SK-N-SH treated with all-trans-retinoic acid at 6 μM for 48 hours (cell line): ENCODE measurements around the gene TRAF7.
A peak's percentile ranks its signal among the peaks of the same experiment; 100 is the strongest.

Experiments
- ATAC-seq: fragments of 200-7000 bp; cut with Tn5 transposase; 3 replicates; pipeline ENCODE4 v1.9.1; 2020; ENCODE audit warnings: mild to moderate bottlenecking, moderate library complexity
- ARNTL ChIP-seq: fragments of 450-650 bp; formaldehyde crosslinking; IDR thresholded peaks from 2 replicates; pipeline ENCODE4 v1.5.0; 2020; ENCODE audit warnings: low read depth, mild to moderate bottlenecking, moderate library complexity, borderline replicate concordance
- BACH2 ChIP-seq: fragments of 250-450 bp; sonication (Bioruptor Pico); IDR thresholded peaks from 2 replicates; pipeline ENCODE4 v1.9.0; 2021; ENCODE audit warnings: mild to moderate bottlenecking, borderline replicate concordance
- CSDC2 ChIP-seq: fragments of 250-450 bp; sonication (Bioruptor Pico); IDR thresholded peaks from 2 replicates; pipeline ENCODE4 v1.5.0; 2020; ENCODE audit warnings: mild to moderate bottlenecking, moderate library complexity
- ESRRG ChIP-seq: fragments of 250-450 bp; sonication (Bioruptor Pico); IDR thresholded peaks from 2 replicates; pipeline ENCODE4 v1.6.1; 2021; ENCODE audit warnings: mild to moderate bottlenecking
- GLIS3 ChIP-seq: fragments of 250-450 bp; sonication (Bioruptor Pico); IDR thresholded peaks from 2 replicates; pipeline ENCODE4 v1.5.0; 2020; ENCODE audit warnings: mild to moderate bottlenecking, moderate library complexity
- ISL1 ChIP-seq: fragments of 250-450 bp; sonication (Bioruptor Pico); IDR thresholded peaks from 2 replicates; pipeline ENCODE4 v2.1.2; 2022; ENCODE audit warnings: mild to moderate bottlenecking, moderate library complexity
- OSR1 ChIP-seq: fragments of 250-450 bp; sonication (Bioruptor Pico); IDR thresholded peaks from 2 replicates; pipeline ENCODE4 v1.8.0; 2022; ENCODE audit warnings: moderate library complexity, mild to moderate bottlenecking, inconsistent platforms
- POU6F1 ChIP-seq: fragments of 250-450 bp; sonication (Bioruptor Pico); IDR thresholded peaks from 2 replicates; pipeline ENCODE4 v1.8.0; 2021; ENCODE audit warnings: low read depth, mild to moderate bottlenecking, moderate library complexity, borderline replicate concordance
- RARB ChIP-seq: fragments of 250-450 bp; sonication (Bioruptor Pico); IDR thresholded peaks from 2 replicates; pipeline ENCODE4 v1.8.0; 2021; ENCODE audit warnings: mild to moderate bottlenecking, moderate library complexity
- SNAI2 ChIP-seq: fragments of 250-450 bp; sonication (Bioruptor Pico); IDR thresholded peaks from 2 replicates; pipeline ENCODE4 v1.5.0; 2020; ENCODE audit warnings: mild to moderate bottlenecking, moderate library complexity
- TCF4 ChIP-seq: fragments of 250-450 bp; sonication (Bioruptor Pico); IDR thresholded peaks from 2 replicates; pipeline ENCODE4 v1.8.0; 2021; ENCODE audit warnings: mild to moderate bottlenecking, moderate library complexity, borderline replicate concordance
- TOX ChIP-seq: fragments of 250-450 bp; sonication (Bioruptor Pico); IDR thresholded peaks from 2 replicates; pipeline ENCODE4 v1.8.0; 2021; ENCODE audit warnings: mild to moderate bottlenecking, moderate library complexity, borderline replicate concordance
- ZC3H10 ChIP-seq: fragments of 250-450 bp; sonication (Bioruptor Pico); IDR thresholded peaks from 2 replicates; pipeline ENCODE4 v1.5.1; 2021; ENCODE audit warnings: mild to moderate bottlenecking, moderate library complexity
- ZFP3 ChIP-seq: fragments of 250-450 bp; sonication (Bioruptor Pico); IDR thresholded peaks from 2 replicates; pipeline ENCODE4 v1.5.0; 2020; ENCODE audit warnings: mild to moderate bottlenecking, moderate library complexity
- ZFP30 ChIP-seq: fragments of 450-650 bp; formaldehyde crosslinking; IDR thresholded peaks from 2 replicates; pipeline ENCODE4 v1.5.0; 2022; ENCODE audit warnings: mild to moderate bottlenecking, moderate library complexity
- ZNF565 ChIP-seq: fragments of 450-650 bp; formaldehyde crosslinking; conservative IDR thresholded peaks from 2 replicates; pipeline ENCODE4 v1.5.0; 2020; ENCODE audit warnings: low read depth, mild to moderate bottlenecking, moderate library complexity
- ZNF70 ChIP-seq: fragments of 450-650 bp; formaldehyde crosslinking; IDR thresholded peaks from 2 replicates; pipeline ENCODE4 v1.5.0; 2020; ENCODE audit warnings: mild to moderate bottlenecking, moderate library complexity
- ZNF8 ChIP-seq: fragments of 450-650 bp; formaldehyde crosslinking; IDR thresholded peaks from 2 replicates; pipeline ENCODE4 v1.5.0; 2020; ENCODE audit warnings: mild to moderate bottlenecking, moderate library complexity
- TF ChIP-seq, protein P1 (sequence below): fragments of 250-450 bp; sonication (Bioruptor Pico); IDR thresholded peaks from 2 replicates; pipeline ENCODE4 v1.5.1; 2020; ENCODE audit warnings: low read depth, mild to moderate bottlenecking, moderate library complexity
- TF ChIP-seq, protein P2 (sequence below): fragments of 250-450 bp; sonication (Bioruptor Pico); IDR thresholded peaks from 2 replicates; pipeline ENCODE4 v1.5.1; 2021; ENCODE audit warnings: mild to moderate bottlenecking, moderate library complexity

TRAF7 gene

DNA sequence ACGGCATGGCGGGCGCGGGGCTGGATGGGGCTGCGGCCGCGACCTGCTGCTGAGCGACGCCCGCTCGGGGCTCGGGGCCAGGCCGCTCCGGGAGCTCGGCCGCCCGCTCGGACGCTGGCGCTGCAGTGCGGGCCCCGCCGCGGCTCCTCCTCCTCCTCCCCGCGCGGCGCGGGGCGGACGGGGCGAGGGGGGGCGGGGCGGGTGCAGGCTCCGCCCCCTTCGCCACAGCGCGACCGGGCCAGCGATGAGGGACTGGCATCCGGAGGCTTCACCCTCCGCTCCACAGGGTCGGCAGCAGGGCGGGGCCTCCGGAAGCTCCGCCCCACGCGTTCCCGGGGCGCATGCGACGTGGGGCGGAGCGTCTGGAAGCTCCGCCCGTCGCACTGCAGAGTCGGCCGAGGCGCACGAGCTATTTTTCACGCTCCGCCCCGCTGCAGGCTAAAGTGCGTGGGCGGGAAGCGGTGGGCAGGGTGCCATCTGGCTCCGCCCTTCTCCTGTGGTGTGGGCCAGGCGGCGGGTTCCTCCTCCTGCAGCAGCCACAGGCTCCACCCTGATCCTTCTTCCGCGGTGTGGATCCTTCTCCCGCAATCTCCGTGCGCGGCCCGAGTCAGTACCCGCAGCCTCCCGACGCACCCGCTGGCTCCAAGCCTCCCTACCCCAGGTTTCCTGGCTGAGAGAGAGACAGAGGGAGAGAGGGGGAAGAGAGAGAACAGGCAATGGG, 19.7 kb upstream of the TRAF7 start, which contains the start of gene PKD1:
PKD1 (minus strand) TSS at position 129 of the 721 bp plus-strand sequence. CDS start 209 bp downstream, outside the sequence.
- peak; percentile 89 for ATAC-seq

- ATAC-seq, result no peak
- TF ChIP-seq SNAI2 (CRISPR knock-in tag) (no peak), TOX (no peak), ARNTL (CRISPR knock-in tag) (no peak), ISL1 (CRISPR knock-in tag) (no peak), ZC3H10 (CRISPR knock-in tag) (no peak), RARB (CRISPR knock-in tag) (no peak), ZFP30 (CRISPR knock-in tag) (no peak), ZNF8 (CRISPR knock-in tag) (no peak), CSDC2 (CRISPR knock-in tag) (no peak), TCF4 (no peak), ESRRG (CRISPR knock-in tag) (no peak), ZNF70 (CRISPR knock-in tag) (no peak), ZNF565 (CRISPR knock-in tag) (no peak), OSR1 (no peak)
Measured at GRCh38 chr16:2142942-2143877, 12.4 kb upstream of the TRAF7 start.

- no peak for TF ChIP-seq POU6F1 (CRISPR knock-in tag)
- no peak for TF ChIP-seq ZFP3 (CRISPR knock-in tag)
- TF ChIP-seq ZNF70 (CRISPR knock-in tag), result no peak
- TF ChIP-seq, protein P1, sequence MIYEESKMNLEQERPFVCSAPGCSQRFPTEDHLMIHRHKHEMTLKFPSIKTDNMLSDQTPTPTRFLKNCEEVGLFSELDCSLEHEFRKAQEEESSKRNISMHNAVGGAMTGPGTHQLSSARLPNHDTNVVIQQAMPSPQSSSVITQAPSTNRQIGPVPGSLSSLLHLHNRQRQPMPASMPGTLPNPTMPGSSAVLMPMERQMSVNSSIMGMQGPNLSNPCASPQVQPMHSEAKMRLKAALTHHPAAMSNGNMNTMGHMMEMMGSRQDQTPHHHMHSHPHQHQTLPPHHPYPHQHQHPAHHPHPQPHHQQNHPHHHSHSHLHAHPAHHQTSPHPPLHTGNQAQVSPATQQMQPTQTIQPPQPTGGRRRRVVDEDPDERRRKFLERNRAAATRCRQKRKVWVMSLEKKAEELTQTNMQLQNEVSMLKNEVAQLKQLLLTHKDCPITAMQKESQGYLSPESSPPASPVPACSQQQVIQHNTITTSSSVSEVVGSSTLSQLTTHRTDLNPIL (CRISPR knock-in tag), result no peak
- TF ChIP-seq ZNF8 (CRISPR knock-in tag), result no peak
- TF ChIP-seq, all 23 proteins: peak for 0
- ATAC-seq, result no peak
Measured at GRCh38 chr16:2143878-2144485, 11.6 kb upstream of the TRAF7 start.

GRCh38 chr16:2145843-2146242, 9.7 kb upstream of the TRAF7 start:
- no peak for TF ChIP-seq TCF4
- TF ChIP-seq ISL1 (CRISPR knock-in tag), result no peak
- peak; percentile 80 for TF ChIP-seq ZFP3 (CRISPR knock-in tag)
- TF ChIP-seq OSR1, result no peak
- TF ChIP-seq ARNTL (CRISPR knock-in tag), result no peak
- TF ChIP-seq ESRRG (CRISPR knock-in tag), result no peak
- TF ChIP-seq SNAI2 (CRISPR knock-in tag), result no peak
- ATAC-seq, result no peak

GRCh38 chr16:2147378-2147777, 8.2 kb upstream of the TRAF7 start:
- no peak for ATAC-seq
- TF ChIP-seq ZFP30 (CRISPR knock-in tag), result no peak
- TF ChIP-seq ZC3H10 (CRISPR knock-in tag), result no peak
- TF ChIP-seq POU6F1 (CRISPR knock-in tag), result no peak
- no peak for TF ChIP-seq ZNF565 (CRISPR knock-in tag)
- TF ChIP-seq GLIS3 (CRISPR knock-in tag), result no peak
- TF ChIP-seq TCF4, result no peak
- no peak for TF ChIP-seq SNAI2 (CRISPR knock-in tag)
- TF ChIP-seq BACH2 (CRISPR knock-in tag), result no peak
- TF ChIP-seq ARNTL (CRISPR knock-in tag), result no peak
- no peak for TF ChIP-seq ZNF8 (CRISPR knock-in tag)
- TF ChIP-seq, protein P2, sequence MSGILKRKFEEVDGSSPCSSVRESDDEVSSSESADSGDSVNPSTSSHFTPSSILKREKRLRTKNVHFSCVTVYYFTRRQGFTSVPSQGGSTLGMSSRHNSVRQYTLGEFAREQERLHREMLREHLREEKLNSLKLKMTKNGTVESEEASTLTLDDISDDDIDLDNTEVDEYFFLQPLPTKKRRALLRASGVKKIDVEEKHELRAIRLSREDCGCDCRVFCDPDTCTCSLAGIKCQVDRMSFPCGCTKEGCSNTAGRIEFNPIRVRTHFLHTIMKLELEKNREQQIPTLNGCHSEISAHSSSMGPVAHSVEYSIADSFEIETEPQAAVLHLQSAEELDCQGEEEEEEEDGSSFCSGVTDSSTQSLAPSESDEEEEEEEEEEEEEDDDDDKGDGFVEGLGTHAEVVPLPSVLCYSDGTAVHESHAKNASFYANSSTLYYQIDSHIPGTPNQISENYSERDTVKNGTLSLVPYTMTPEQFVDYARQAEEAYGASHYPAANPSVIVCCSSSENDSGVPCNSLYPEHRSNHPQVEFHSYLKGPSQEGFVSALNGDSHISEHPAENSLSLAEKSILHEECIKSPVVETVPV, result no peak
- TF ChIP-seq, protein P1 (CRISPR knock-in tag), result no peak
- no peak for TF ChIP-seq OSR1
- TF ChIP-seq ESRRG (CRISPR knock-in tag), result no peak
